GM13977 (cell line): ENCODE results near the gene NALCN.
"Not testable (repeated sequence)": the region's sequence is repeated elsewhere in the genome, so short reads cannot be mapped to it uniquely, and the experiment has no call there.

Experiments
- DNase-seq: peaks from one replicate; pipeline ENCODE4 v3.0.0; 2012; ENCODE audit warnings: low spot score
- in situ Hi-C: fragments of 300-500 bp; cut with MboI; formaldehyde crosslinking; loops from one replicate; pipeline ENCODE4 v1.12.0; 2022; ENCODE audit warnings: low sequenced_read_pairs, low pct_unique_long_range_greater_than_20kb, mixed read lengths, inconsistent platforms; ENCODE audit not compliant: unreplicated experiment
- TF ChIP-seq, protein P1 (sequence below): IDR thresholded peaks from 2 replicates; pipeline ENCODE4 v1.5.1; 2012; ENCODE audit warnings: mild to moderate bottlenecking, control low read depth; ENCODE audit not compliant: insufficient read depth; ENCODE audit errors: extremely low read depth, missing control alignments

Gene NALCN

DNA sequence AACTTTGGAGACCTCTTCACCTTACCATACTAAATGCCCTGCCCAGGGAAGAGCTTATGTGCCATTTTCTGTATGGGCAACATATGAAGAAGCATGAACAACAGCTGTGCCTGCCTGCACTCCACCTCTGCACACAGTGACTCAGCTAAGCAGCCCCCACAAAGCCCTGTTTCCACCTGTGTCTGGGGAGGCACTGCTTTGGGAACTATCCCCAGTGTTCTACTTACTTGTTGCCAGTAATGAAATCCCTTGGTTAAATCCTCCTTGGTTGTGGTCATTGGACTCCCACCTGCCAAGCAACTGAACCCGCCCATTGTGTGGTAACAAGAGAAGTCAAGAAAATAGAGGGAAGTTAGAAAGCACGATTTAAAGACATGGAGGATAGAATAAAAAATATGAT, 84.6 kb downstream of the NALCN start:
- no peak for DNase-seq
- TF ChIP-seq, protein P1, sequence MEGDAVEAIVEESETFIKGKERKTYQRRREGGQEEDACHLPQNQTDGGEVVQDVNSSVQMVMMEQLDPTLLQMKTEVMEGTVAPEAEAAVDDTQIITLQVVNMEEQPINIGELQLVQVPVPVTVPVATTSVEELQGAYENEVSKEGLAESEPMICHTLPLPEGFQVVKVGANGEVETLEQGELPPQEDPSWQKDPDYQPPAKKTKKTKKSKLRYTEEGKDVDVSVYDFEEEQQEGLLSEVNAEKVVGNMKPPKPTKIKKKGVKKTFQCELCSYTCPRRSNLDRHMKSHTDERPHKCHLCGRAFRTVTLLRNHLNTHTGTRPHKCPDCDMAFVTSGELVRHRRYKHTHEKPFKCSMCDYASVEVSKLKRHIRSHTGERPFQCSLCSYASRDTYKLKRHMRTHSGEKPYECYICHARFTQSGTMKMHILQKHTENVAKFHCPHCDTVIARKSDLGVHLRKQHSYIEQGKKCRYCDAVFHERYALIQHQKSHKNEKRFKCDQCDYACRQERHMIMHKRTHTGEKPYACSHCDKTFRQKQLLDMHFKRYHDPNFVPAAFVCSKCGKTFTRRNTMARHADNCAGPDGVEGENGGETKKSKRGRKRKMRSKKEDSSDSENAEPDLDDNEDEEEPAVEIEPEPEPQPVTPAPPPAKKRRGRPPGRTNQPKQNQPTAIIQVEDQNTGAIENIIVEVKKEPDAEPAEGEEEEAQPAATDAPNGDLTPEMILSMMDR: no peak
- in situ Hi-C loops: no loop called here

DNA sequence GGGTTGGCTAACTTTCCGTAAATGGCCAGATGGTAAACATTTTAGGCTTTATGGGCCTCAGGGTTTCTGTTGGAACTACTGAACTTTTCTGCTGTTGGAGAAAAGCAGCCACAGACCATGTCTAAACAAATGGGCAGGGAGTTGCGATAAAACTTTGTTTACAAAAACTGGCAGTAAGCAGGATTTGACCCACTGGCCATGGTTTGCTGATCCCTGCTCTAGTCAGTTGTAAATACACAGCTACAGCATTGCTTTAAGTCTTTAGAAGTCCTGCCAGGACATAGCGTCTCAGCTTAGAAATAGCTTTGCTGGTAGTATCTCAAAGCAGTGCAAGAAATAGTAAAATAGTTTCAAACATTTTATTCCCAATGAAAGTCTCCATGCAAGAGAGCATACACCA, 88.4 kb downstream of the NALCN start:
- in situ Hi-C loops: no loop called here
- TF ChIP-seq, protein P1: no peak
- DNase-seq: no peak

DNA sequence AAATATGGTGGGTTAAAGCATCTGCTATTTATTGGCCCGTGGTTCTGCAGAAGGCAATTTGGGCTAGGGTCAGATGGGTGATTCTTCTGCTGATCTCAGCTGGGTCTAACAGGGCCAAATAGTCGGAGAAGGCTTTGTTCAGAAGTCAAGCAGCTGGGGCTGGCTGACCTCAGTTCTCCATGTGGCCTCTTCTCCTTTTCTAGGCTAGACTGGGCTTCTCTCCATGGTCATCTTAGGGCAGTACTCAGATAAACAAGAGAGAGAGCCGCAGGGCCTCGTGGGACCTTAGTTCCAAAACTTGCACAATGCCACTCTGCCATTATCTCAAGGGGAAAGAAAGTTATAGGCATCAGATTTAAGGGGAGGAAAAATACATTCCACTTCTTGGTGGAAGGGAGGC, 89.6 kb downstream of the NALCN start:
- in situ Hi-C loops: no loop called here

DNA sequence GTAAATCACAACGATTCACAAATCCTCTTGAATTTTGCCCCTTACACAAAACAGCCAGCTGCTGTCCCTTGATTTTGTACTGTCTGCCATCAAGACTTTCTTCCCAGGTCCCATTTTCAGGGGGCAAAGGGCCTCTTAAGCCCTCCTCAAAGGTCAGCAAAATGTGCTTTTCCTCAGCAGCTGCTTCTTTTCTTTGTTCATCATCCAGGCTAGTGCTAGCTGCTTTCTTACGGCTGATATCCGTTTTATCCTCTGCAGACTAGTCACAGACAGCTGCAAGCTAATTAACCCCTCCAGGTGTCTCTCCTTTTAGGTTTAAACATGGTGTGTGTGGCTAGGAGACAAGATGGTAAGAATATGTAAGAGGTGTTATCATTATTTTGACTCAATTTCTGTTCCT, 90.9 kb downstream of the NALCN start:
- TF ChIP-seq, protein P1: no peak
- in situ Hi-C loops: no loop called here
- no peak for DNase-seq

More for the DNA sequence above, 89.6 kb downstream of the NALCN start:
- DNase-seq: no peak
- TF ChIP-seq, protein P1: no peak

DNA sequence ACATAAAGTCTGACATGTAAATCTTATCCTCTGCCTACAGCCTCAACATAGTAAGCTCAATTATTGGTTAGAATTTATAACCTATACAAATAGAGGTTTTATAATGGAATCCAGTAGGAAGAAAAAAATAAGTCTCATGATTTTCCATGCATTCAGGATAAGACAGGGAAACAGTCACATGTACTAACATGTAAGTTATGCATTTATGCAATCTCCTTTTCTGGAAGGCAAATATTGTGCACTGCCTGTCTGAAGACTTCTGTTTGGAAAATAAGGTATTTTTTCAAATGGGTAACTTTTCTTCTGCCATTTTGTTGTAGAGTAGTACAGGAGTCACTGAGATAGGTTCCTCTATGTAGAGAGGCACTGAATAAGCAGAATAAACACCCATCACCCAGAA, 92.7 kb downstream of the NALCN start:
- TF ChIP-seq, protein P1: no peak

DNA sequence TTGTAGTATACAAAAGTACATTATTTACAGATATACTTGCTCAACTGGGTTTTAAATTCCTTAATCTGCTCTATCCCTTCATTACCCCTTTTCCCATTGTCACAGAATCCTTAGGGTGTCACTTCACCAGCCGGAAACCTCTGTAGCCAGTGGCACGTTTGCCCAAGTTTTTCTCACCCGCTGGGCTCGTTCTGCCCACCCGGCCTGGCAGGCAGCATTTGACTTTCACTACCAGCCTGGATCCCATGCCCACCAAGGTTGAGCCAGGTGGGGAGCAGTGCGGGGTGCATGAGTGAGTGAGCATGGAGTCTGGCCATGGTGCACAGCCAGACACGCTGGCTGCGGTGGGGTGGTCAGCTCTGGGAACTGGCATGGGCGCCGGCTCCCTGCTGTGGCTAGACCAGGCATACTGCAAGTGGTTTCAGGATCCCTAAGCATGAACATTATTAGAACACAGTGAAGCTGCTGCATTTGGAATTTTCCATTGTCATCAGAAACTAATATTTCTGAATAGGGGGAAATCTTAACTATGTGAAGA, 98.3 kb downstream of the NALCN start:
- in situ Hi-C loops: no loop called here
- no peak for DNase-seq
- TF ChIP-seq, protein P1: no peak

More for the DNA sequence above, 92.7 kb downstream of the NALCN start:
- in situ Hi-C loops: no loop called here
- DNase-seq: no peak

DNA sequence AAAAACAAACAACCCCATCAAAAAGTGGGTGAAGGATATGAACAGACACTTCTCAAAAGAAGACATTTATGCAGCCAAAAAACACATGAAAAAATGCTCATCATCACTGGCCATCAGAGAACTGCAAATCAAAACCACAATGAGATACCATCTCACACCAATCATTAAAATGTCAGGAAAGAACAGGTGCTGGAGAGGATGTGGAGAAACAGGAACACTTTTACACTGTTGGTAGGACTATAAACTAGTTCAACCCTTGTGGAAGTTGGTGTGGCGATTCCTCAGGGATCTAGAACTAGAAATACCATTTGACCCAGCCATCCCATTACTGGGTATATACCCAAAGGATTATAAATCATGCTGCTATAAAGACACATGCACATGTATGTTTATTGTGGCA, 102.8 kb downstream of the NALCN start:
- in situ Hi-C loops, DNase-seq: not testable (repeated sequence)
